Measurements from ENCODE around the gene CYP46A1.

CYP46A1 gene

DNA sequence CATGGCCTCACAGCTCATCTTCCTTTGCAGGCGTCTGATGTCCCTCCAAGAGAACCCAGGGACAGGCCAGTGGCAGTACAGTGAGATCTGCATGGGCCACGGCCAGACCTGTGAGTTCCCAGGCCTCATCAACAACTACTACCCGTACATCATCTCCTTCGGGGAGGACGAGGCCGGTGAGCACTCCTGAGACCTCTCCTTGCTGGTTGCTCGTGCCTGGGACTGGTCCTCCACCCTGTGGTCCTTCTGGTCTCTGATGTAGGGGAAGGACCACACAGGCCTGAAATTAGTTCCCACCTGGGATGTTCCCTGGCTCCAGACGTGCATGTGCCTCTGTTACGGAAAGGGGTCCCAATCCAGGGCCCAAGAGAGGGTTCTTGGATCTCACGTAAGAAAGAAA is 21.3 kb upstream of the CYP46A1 start:
- no peak for DNase-seq (ENCODE audit: low read depth, low spot score)
- TF ChIP-seq, protein P1, sequence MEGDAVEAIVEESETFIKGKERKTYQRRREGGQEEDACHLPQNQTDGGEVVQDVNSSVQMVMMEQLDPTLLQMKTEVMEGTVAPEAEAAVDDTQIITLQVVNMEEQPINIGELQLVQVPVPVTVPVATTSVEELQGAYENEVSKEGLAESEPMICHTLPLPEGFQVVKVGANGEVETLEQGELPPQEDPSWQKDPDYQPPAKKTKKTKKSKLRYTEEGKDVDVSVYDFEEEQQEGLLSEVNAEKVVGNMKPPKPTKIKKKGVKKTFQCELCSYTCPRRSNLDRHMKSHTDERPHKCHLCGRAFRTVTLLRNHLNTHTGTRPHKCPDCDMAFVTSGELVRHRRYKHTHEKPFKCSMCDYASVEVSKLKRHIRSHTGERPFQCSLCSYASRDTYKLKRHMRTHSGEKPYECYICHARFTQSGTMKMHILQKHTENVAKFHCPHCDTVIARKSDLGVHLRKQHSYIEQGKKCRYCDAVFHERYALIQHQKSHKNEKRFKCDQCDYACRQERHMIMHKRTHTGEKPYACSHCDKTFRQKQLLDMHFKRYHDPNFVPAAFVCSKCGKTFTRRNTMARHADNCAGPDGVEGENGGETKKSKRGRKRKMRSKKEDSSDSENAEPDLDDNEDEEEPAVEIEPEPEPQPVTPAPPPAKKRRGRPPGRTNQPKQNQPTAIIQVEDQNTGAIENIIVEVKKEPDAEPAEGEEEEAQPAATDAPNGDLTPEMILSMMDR (IDR thresholded peaks at IDR 0.05; ENCODE audit: low read depth, low read length), result no peak
- in situ Hi-C loops (cut with HindIII; ENCODE audit: low sequenced_read_pairs), result no loop called here
- H3K4me3 ChIP-seq (ENCODE audit: low read depth, low read length), result no peak overlapping the region

DNA sequence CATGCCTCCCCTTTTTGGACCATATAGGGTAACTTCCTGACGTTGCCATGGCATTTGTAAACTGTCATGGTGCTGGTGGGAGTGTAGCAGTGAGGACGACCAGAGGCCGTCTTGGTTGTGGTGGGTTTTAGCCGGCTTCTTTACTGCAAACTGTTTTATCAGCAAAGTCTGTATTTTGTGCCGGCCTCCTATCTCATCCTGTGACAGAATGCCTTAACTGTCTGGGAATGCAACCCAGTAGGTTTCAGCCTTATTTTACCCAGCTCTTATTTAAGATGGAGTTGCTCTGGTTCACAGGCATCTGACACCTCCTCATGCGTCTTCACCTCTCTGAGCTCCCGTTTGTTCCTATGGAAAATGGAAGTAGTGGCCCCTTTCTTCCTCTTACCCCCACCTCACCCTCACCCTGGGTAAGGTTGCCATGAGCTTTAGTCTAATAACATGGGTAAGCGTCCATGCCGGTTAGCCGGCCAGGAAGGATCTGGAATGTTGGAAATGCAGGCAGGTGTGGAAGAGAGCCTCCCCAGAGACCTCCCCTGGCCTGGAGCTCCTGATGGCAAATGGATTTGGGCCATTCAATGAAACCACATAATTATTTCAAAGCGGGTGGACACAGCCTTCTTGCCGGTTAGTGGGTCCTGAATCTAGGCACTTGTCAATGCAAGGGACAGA is 20.6 kb upstream of the CYP46A1 start:
- in situ Hi-C loops (cut with HindIII; ENCODE audit: low sequenced_read_pairs), result no loop called here
- no peak for DNase-seq (ENCODE audit: low read depth, low spot score)
- H3K4me3 ChIP-seq (ENCODE audit: low read depth, low read length), result no peak overlapping the region
- TF ChIP-seq, protein P1 (IDR thresholded peaks at IDR 0.05; ENCODE audit: low read depth, low read length), result no peak

DNA sequence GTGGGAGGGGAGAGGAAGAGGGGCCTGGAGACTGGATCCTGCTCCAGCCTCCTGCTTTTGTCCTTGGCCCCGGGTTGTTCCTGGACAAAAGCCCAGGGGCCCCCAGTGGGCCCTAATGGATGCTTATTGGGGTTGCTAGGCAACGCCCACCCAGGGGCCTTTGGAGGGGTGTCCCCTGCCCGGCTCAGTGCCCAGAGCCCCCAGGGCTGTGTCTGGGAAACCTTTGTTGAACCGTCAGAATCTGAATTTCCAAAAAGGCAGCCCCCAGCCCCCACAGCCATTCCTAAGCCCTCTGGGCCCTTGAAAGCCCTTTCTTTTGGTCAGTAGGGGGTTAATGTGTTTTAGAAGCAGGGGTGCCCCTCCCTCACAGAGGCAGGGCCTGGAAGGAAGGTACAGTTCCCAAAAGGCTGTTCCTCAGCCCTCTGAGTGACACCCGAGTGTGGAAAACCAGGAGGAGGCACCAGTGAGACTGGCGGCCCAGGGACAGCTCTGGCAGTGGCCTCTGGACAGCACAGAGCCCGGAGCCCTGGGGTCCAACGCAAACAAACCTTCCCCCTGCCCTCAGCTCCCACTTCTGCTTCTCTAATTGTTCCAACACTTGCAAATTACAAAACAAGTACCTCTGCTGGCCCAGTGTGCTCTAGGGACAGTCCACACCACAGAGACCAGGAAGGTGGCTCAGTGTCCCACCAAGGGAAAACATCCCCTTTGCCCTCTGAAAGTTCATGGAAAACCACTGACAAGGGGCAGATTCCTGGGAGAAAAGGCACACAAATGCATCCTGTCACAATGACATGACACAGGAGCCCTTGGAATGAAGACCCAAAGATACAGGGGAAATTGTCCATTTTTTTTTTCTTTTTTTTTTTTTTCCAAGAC is 19.8 kb upstream of the CYP46A1 start:
- in situ Hi-C loops (cut with HindIII; ENCODE audit: low sequenced_read_pairs), result no loop called here
- no peak overlapping the region for H3K4me3 ChIP-seq (ENCODE audit: low read depth, low read length)
- DNase-seq (ENCODE audit: low read depth, low spot score), result no peak
- TF ChIP-seq, protein P1 (IDR thresholded peaks at IDR 0.05; ENCODE audit: low read depth, low read length), result no peak

DNA sequence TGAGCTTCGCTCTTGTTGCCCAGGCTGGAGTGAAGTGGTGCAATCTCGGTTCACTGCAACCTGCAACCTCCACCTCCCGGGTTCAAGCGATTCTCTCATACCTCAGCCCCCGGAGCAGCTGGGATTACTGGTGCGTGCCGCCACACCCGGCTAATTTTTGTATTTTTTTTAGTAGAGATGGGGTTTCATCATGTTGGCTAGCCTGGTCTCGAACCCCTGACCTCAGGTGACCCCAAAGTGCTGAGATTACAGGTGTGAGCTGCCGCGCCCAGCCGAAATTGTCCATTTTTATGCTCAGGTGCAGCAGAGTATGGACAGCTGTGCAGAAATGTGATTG is 19.2 kb upstream of the CYP46A1 start:
- no peak overlapping the region for H3K4me3 ChIP-seq (ENCODE audit: low read depth, low read length)
- in situ Hi-C loops (cut with HindIII; ENCODE audit: low sequenced_read_pairs), result no loop called here
- TF ChIP-seq, protein P1 (IDR thresholded peaks at IDR 0.05; ENCODE audit: low read depth, low read length), result no peak
- DNase-seq (ENCODE audit: low read depth, low spot score), result no peak

DNA sequence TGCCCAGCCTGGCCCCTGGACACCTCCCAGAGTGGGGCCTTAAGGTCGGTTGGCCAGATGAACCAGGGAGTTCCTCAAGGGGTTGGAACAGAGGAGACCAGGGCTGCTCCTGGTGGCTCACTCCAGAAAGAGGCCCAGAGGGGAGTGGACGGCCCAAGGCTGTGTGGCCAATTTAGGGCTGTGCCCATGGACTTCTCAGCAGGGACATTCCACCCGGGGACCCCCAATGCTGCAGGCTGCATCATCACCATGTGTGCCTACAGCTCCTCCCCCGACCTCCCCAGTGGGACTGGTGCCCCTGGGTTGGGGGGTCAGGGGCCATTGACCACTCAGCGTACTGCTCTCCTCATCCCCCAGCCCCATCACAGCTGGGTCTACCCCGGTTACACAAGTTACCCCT is 17.6 kb upstream of the CYP46A1 start:
- in situ Hi-C loops (cut with HindIII; ENCODE audit: low sequenced_read_pairs), result no loop called here
- no peak for DNase-seq (ENCODE audit: low read depth, low spot score)
- H3K4me3 ChIP-seq (ENCODE audit: low read depth, low read length), result no peak overlapping the region
- TF ChIP-seq, protein P1 (IDR thresholded peaks at IDR 0.05; ENCODE audit: low read depth, low read length), result no peak

DNA sequence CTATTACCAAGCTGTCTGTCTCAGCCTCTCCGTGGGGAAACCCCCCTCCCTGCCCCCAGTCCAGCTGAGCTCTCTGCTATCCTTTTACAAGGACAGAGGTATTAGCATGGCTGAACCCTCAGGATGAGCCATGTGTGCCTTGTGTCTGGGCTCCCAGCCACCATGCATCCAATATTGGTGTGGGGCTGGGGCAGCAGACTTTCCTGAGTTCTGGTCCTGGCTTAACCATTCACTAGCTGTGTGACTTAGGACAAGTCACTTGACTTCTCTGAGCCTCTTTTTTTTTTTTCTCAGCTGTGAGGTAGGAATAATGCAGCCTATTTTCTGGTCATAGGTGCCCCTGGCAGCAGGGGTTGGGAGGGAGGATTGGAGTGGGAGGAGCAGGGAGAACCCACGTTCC is 17.1 kb upstream of the CYP46A1 start:
- DNase-seq (ENCODE audit: low read depth, low spot score), result no peak
- in situ Hi-C loops (cut with HindIII; ENCODE audit: low sequenced_read_pairs), result no loop called here
- no peak overlapping the region for H3K4me3 ChIP-seq (ENCODE audit: low read depth, low read length)
- TF ChIP-seq, protein P1 (IDR thresholded peaks at IDR 0.05; ENCODE audit: low read depth, low read length), result no peak
